ENCODE data around the gene ARL16. TPM values are rescaled to one million over a fixed set of nuclear protein-coding genes. Genes with fewer than 3 reads are reported as not detected.
A peak's percentile ranks its signal among the peaks of the same experiment; 100 is the strongest.

The ARL16 gene
- total RNA-seq, 1 experiment from 2014 or later, result 38.6 TPM

DNA sequence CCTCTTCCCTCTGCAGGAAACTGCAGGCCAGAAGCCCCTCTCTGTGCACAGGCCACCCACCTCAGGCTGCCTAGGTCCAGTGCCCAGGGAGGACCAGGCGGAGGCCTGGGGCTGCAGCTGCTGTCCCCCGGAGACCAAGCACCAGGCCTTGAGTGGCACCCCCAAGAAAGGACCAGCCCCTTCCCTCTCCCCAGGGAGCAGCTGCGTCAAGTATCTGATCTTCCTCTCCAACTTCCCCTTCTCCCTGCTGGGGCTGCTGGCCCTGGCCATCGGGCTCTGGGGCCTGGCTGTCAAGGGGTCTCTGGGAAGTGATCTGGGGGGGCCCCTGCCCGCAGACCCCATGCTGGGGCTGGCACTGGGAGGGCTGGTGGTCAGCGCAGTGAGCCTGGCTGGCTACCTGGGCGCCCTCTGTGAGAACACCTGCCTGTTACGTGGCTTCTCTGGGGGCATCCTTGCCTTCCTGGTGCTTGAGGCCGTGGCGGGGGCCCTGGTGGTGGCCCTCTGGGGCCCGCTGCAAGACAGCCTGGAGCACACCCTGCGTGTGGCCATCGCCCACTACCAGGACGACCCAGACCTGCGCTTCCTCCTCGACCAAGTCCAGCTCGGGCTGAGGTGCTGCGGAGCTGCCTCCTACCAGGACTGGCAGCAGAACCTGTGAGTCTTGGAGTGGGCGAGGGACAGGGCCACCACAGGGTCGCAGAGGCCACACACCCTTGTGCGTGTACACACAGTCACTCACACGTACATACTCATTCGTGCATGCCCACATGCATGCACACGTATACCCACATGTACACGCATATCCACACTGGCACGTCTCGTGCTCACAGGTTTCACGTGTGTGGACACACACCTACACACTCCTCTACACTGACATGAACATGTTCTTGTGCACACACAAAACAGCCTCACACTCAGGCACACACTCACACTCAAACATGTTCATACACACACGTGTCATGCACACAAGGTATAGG, 38.3 kb downstream of the ARL16 start:
- no peak overlapping the region for H3K27ac Mint-ChIP-seq (ENCODE audit: low read depth, unreplicated experiment)
- no peaks in the 10 kb centered on the region for H3K9me3 Mint-ChIP-seq (ENCODE audit: unreplicated experiment)
- no peaks in the 10 kb centered on the region for H3K27me3 Mint-ChIP-seq (ENCODE audit: insufficient read depth, unreplicated experiment)
- intact Hi-C loops (cut with micrococcal nuclease), result no loop called here
- no peak for DNase-seq (ENCODE audit: unreplicated experiment)
- BruUV-seq (replicated peaks), result no TSS peak
- H3K4me1 Mint-ChIP-seq (ENCODE audit: insufficient read depth, unreplicated experiment), result peaks cover 6% of the 10 kb centered on the region
- no peak for TF ChIP-seq CTCF (IDR thresholded peaks at IDR 0.05; ENCODE audit: unreplicated experiment)
- H3K4me3 Mint-ChIP-seq (ENCODE audit: unreplicated experiment), result no peak overlapping the region
- ChIA-PET POLR2A (interaction anchor here (0.8 kb wide), 1 partner anchor 10 kb away, joined by 3 read pairs; no protein-coding TSS in a partner anchor), CTCF (no interaction called here)
- H3K36me3 Mint-ChIP-seq (ENCODE audit: insufficient read depth, unreplicated experiment), result peaks cover 6% of the 10 kb centered on the region

- Mint-ChIP-seq H3K36me3 (ENCODE audit: insufficient read depth, unreplicated experiment) (peaks cover 6% of the 10 kb centered on the region), H3K27ac (ENCODE audit: low read depth, unreplicated experiment) (no peak overlapping the region), H3K27me3 (ENCODE audit: insufficient read depth, unreplicated experiment) (no peaks in the 10 kb centered on the region), H3K4me1 (ENCODE audit: insufficient read depth, unreplicated experiment) (peaks cover 6% of the 10 kb centered on the region), H3K9me3 (ENCODE audit: unreplicated experiment) (no peaks in the 10 kb centered on the region), H3K4me3 (ENCODE audit: unreplicated experiment) (no peak overlapping the region)
- CTCF ChIA-PET, result no interaction called here
- intact Hi-C loops (cut with micrococcal nuclease), result no loop called here
- TF ChIP-seq CTCF (IDR thresholded peaks at IDR 0.05; ENCODE audit: unreplicated experiment), result no peak
- no TSS peak for BruUV-seq (replicated peaks)
- no peak for DNase-seq (ENCODE audit: unreplicated experiment)
- POLR2A ChIA-PET, result no interaction called here
Measured at GRCh38 chr17:81644496-81644895, 39.1 kb downstream of the ARL16 start.

DNA sequence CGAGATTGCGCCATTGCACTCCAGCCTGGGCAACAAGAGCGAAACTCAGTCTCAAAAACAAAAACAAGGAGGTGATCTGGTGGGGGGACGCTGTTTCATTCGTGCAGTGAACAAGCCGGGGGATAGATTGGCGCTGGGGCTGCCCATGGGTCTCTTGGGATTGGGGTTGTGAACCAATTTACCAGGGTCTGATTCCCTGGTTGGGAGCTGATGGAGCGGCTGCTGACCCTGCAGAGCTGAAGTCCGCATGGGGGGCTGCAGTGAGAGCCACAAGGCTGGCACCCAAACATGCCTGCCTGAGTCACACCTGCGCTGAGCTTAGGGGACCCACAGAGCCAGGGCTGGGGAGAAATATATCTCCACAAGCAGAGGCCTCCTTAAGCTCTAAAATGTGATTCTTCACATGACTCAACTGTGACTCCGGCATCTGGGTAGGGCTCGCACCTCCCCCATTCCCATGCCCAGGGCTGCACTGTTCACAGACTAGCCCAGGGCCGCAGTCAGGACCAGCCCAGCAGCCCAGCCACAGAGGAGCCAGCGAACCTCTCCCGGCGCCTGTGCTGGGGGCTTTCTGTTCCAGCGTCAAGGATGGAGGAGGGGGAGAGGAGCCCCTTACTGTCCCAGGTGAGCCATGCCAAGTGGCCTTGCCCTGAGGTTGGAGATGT, 41.6 kb downstream of the ARL16 start:
- BruUV-seq (replicated peaks), result no TSS peak
- H3K27me3 Mint-ChIP-seq (ENCODE audit: insufficient read depth, unreplicated experiment), result no peaks in the 10 kb centered on the region
- peaks cover 6% of the 10 kb centered on the region for H3K4me1 Mint-ChIP-seq (ENCODE audit: insufficient read depth, unreplicated experiment)
- ChIA-PET POLR2A (interaction anchor here (0.6 to 2.6 kb wide), 4 partner anchors 19 to 34 kb away, joined by 3 to 22 read pairs (median 3); partner anchors contain the start of genes CCDC137 and OXLD1), CTCF (no interaction called here)
- DNase-seq (ENCODE audit: unreplicated experiment), result peak; percentile 59
- intact Hi-C loops (cut with micrococcal nuclease), result no loop called here
- H3K36me3 Mint-ChIP-seq (ENCODE audit: insufficient read depth, unreplicated experiment), result peaks cover 6% of the 10 kb centered on the region
- no peaks in the 10 kb centered on the region for H3K9me3 Mint-ChIP-seq (ENCODE audit: unreplicated experiment)
- no peak overlapping the region for H3K4me3 Mint-ChIP-seq (ENCODE audit: unreplicated experiment)
- no peak for TF ChIP-seq CTCF (IDR thresholded peaks at IDR 0.05; ENCODE audit: unreplicated experiment)
- H3K27ac Mint-ChIP-seq (ENCODE audit: low read depth, unreplicated experiment), result no peak overlapping the region

DNA sequence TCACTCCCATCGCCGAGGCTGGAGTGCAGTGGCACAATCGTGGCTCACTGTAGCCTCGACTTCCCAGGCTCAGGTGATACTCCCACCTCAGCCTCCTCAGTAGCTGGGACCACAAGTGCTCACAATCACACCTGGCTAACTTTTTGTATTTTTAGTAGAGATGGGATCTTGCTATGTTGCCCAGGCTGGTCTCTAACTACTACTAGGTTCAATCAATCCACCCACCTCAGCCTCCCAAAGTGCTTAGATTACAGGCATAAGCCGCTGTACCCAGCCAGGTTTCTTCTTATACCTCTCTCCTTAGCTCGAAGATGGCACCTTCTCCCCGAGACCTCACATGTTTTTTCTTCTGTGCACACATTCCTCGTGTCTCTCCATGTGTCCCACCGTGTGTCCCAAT, 43.6 kb downstream of the ARL16 start:
- intact Hi-C loops (cut with micrococcal nuclease), result no loop called here
- BruUV-seq (replicated peaks), result no TSS peak
- ChIA-PET CTCF (interaction anchor here (0.6 to 1.0 kb wide), 3 partner anchors 9 to 1398 kb away, joined by 3 to 4 read pairs (median 3); no protein-coding TSS in a partner anchor), POLR2A (interaction anchor here (0.5 to 5.7 kb wide), 3 partner anchors 27 to 126 kb away, joined by 3 to 65 read pairs (median 5); partner anchors contain the start of genes ARL16, CCDC137, HGS and OXLD1)
- no peak for DNase-seq (ENCODE audit: unreplicated experiment)
- Mint-ChIP-seq H3K9me3 (ENCODE audit: unreplicated experiment) (no peaks in the 10 kb centered on the region), H3K27me3 (ENCODE audit: insufficient read depth, unreplicated experiment) (no peaks in the 10 kb centered on the region), H3K27ac (ENCODE audit: low read depth, unreplicated experiment) (no peak overlapping the region), H3K4me1 (ENCODE audit: insufficient read depth, unreplicated experiment) (peaks cover 12% of the 10 kb centered on the region), H3K4me3 (ENCODE audit: unreplicated experiment) (no peak overlapping the region), H3K36me3 (ENCODE audit: insufficient read depth, unreplicated experiment) (peaks cover 18% of the 10 kb centered on the region)
- no peak for TF ChIP-seq CTCF (IDR thresholded peaks at IDR 0.05; ENCODE audit: unreplicated experiment)

Data from MCF 10A (cell line).